ENCODE measurements around the gene CFAP65. TPM values are rescaled to one million over a fixed set of nuclear protein-coding genes. Genes with fewer than 3 reads are reported as not detected.
A peak's percentile ranks its signal among the peaks of the same experiment; 100 is the strongest.

Gene CFAP65
- total and polyA plus RNA-seq, 2 of the 13 experiments (the other 11 are each of a cell fraction or from before 2014, with no cell fraction given) = 0.05 TPM; not detected in 1

DNA sequence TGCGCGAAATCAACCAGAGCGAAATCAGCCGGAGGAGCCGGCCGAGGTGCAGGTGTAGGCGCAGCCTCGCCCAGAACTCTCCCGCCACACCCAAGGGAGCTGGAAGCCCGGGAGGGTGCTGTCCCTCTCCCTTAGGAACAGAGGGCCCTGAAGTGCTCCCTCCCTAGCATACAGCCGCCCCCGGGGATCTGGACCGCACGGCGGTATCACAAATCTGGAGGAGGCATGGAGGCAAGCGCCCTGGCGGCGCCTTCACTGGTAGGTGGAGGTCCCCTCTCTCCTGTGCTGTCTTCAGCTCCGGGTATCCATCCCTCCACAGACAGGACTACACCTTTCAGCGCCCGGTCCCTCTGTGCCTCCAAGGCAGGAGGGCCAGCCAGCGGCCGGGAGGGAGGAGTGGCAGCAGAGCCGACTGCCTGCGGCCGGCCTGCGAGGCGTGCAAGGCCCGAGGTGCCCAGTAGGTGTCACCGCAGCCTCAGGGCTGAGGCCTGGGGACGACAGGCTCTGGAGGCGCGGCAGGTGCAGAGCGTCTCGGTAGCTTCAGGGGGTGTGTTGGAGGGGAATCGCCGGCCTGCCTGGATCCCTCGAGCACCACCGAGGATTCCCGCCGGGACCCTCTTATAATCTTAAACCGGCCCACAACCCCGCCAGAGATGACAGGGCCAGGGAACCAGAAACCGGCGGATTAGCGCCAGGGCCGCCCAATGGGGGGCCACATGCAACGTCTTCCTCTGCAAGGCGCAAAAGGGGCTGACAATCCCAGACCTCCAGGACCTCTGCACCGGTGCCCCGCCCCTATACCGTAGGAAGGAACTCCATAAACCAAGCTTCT is 16.6 kb upstream of the CFAP65 start (continued):
- TF ChIP-seq ZSCAN9 (CRISPR knock-in tag; IDR thresholded peaks at IDR 0.05; ENCODE audit: borderline replicate concordance) = peak; percentile 59; the same call in 1 of the 2 replicates
- TF ChIP-seq TP53 (CRISPR knock-in tag; conservative IDR thresholded peaks at IDR 0.05) = no peak
- peak; percentile 73; the same call in 1 of the 2 replicates for TF ChIP-seq ZSCAN21 (CRISPR knock-in tag; IDR thresholded peaks at IDR 0.05; ENCODE audit: borderline replicate concordance)
- TF ChIP-seq NR2F1 (CRISPR knock-in tag; IDR thresholded peaks at IDR 0.05) = no peak; a peak in 1 of 4 replicates
- no peak for TF ChIP-seq ZNF260 (CRISPR knock-in tag; IDR thresholded peaks at IDR 0.05; ENCODE audit: borderline replicate concordance, low read depth)
- no peak for TF ChIP-seq RFX5 (IDR thresholded peaks at IDR 0.05; ENCODE audit: low read depth, low read length)
- TF ChIP-seq, protein P1, sequence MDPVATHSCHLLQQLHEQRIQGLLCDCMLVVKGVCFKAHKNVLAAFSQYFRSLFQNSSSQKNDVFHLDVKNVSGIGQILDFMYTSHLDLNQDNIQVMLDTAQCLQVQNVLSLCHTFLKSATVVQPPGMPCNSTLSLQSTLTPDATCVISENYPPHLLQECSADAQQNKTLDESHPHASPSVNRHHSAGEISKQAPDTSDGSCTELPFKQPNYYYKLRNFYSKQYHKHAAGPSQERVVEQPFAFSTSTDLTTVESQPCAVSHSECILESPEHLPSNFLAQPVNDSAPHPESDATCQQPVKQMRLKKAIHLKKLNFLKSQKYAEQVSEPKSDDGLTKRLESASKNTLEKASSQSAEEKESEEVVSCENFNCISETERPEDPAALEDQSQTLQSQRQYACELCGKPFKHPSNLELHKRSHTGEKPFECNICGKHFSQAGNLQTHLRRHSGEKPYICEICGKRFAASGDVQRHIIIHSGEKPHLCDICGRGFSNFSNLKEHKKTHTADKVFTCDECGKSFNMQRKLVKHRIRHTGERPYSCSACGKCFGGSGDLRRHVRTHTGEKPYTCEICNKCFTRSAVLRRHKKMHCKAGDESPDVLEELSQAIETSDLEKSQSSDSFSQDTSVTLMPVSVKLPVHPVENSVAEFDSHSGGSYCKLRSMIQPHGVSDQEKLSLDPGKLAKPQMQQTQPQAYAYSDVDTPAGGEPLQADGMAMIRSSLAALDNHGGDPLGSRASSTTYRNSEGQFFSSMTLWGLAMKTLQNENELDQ (CRISPR knock-in tag; IDR thresholded peaks at IDR 0.05; ENCODE audit: borderline replicate concordance) = 0 out of 2 replicates have a peak, but pooled peaks have one; percentile 47
- TF ChIP-seq, protein P2, sequence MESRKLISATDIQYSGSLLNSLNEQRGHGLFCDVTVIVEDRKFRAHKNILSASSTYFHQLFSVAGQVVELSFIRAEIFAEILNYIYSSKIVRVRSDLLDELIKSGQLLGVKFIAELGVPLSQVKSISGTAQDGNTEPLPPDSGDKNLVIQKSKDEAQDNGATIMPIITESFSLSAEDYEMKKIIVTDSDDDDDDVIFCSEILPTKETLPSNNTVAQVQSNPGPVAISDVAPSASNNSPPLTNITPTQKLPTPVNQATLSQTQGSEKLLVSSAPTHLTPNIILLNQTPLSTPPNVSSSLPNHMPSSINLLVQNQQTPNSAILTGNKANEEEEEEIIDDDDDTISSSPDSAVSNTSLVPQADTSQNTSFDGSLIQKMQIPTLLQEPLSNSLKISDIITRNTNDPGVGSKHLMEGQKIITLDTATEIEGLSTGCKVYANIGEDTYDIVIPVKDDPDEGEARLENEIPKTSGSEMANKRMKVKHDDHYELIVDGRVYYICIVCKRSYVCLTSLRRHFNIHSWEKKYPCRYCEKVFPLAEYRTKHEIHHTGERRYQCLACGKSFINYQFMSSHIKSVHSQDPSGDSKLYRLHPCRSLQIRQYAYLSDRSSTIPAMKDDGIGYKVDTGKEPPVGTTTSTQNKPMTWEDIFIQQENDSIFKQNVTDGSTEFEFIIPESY (CRISPR knock-in tag; IDR thresholded peaks at IDR 0.05) = peak; percentile 87
- TF ChIP-seq SMAD9 (CRISPR knock-in tag; IDR thresholded peaks at IDR 0.05) = no peak
- no peak for TF ChIP-seq ZSCAN29 (CRISPR knock-in tag; conservative IDR thresholded peaks at IDR 0.05)
- TF ChIP-seq ELF1 (CRISPR knock-in tag; IDR thresholded peaks at IDR 0.05) = 0 out of 2 replicates have a peak, but pooled peaks have one; percentile 13
- TF ChIP-seq BHLHE40 (IDR thresholded peaks at IDR 0.05; ENCODE audit: low read length) = peak; percentile 45
- TF ChIP-seq ZFP82 (CRISPR knock-in tag; IDR thresholded peaks at IDR 0.05; ENCODE audit: borderline replicate concordance) = peak; percentile 38; the same call in 1 of the 2 replicates
- TF ChIP-seq TBX2 (CRISPR knock-in tag; IDR thresholded peaks at IDR 0.05; ENCODE audit: borderline replicate concordance) = peak; percentile 58
- TF ChIP-seq BRCA1 (CRISPR knock-in tag; IDR thresholded peaks at IDR 0.05) = no peak
- no peak for TF ChIP-seq RNF2 (conservative IDR thresholded peaks at IDR 0.05; ENCODE audit: low read depth)
- TF ChIP-seq IRF2 (CRISPR knock-in tag; IDR thresholded peaks at IDR 0.05) = peak; percentile 78; the same call in 1 of the 2 replicates
- no peak for TF ChIP-seq ZNF782 (CRISPR knock-in tag; IDR thresholded peaks at IDR 0.05; ENCODE audit: borderline replicate concordance)
- peak; percentile 71 for TF ChIP-seq ZNF563 (CRISPR knock-in tag; IDR thresholded peaks at IDR 0.05)
- 0 out of 2 replicates have a peak, but pooled peaks have one; percentile 18 for TF ChIP-seq SRF (IDR thresholded peaks at IDR 0.05; ENCODE audit: low read depth, low read length)
- TF ChIP-seq, protein P3, sequence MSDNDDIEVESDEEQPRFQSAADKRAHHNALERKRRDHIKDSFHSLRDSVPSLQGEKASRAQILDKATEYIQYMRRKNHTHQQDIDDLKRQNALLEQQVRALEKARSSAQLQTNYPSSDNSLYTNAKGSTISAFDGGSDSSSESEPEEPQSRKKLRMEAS (IDR thresholded peaks at IDR 0.05) = peak; percentile 52; the same call in 1 of the 2 replicates
- TF ChIP-seq, protein P4, sequence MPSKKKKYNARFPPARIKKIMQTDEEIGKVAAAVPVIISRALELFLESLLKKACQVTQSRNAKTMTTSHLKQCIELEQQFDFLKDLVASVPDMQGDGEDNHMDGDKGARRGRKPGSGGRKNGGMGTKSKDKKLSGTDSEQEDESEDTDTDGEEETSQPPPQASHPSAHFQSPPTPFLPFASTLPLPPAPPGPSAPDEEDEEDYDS (CRISPR knock-in tag; IDR thresholded peaks at IDR 0.05) = 0 out of 2 replicates have a peak, but pooled peaks have one; percentile 25

Data from HepG2 (cell line).